Endothelial cell of umbilical vein (primary cell): ENCODE measurements around the gene UNC5C. TPM values are rescaled to one million over a fixed set of nuclear protein-coding genes. Genes with fewer than 3 reads are reported as not detected.

Experiments
- BruUV-seq: library from RNA; stranded (reverse); fragments of 400-500 nt; replicated peaks from 2 replicates; lab custom pipeline; 2021; lab: Mats Ljungman, UMichigan
- CTCF ChIA-PET: fragments of 300-600, 350-600 bp; sonication (Branson Sonifier 250); formaldehyde crosslinking; loops from one replicate; lab custom pipeline; 2021; ENCODE audit warnings: antibody characterized with exemption, inconsistent platforms; lab: Charles Lee
- POLR2A ChIA-PET: fragments of 300-600, 350-600 bp; sonication (Branson Sonifier 250); formaldehyde crosslinking; loops from one replicate; lab custom pipeline; 2021; ENCODE audit warnings: antibody characterized with exemption, inconsistent platforms; lab: Charles Lee
- DNase-seq: peaks from one replicate; pipeline ENCODE4 v3.0.0-alpha.2; 2011; ENCODE audit warnings: low read depth, low spot score
- FAIRE-seq: peaks from 2 replicates; lab custom pipeline; 2011; peaks lifted over from hg19 to GRCh38; lab: Jason Lieb, UNC
- H2AFZ ChIP-seq: 2 replicates; pipeline ENCODE4 v1.6.0; 2012; ENCODE audit warnings: low read depth, low read length, control low read depth, inconsistent platforms
- H3K27ac ChIP-seq: 2 replicates; pipeline ENCODE4 v1.5.1; 2011; ENCODE audit warnings: low read depth, mild to moderate bottlenecking, control low read depth, low read length, moderate library complexity; ENCODE audit not compliant: insufficient read depth
- H3K27me3 ChIP-seq, 2 experiments: 2 replicates each; pipeline versions ENCODE4 v1.6.0 to v1.6.1; 2011; ENCODE audit warnings: low read length in 2 of 2, mixed read lengths in 1 of 2; ENCODE audit not compliant: control insufficient read depth in 2 of 2, insufficient read depth in 2 of 2
- H3K36me3 ChIP-seq, 2 experiments: 2 replicates in 1 of 2; 3 replicates in 1 of 2; pipeline ENCODE4 v1.5.1; 2011; ENCODE audit warnings: low read length in 2 of 2, mild to moderate bottlenecking in 1 of 2, moderate library complexity in 1 of 2; ENCODE audit not compliant: control insufficient read depth in 2 of 2, insufficient read depth in 2 of 2; ENCODE audit errors: extremely low read depth in 1 of 2
- H3K4me1 ChIP-seq: 3 replicates; pipeline ENCODE4 v1.5.1; 2011; ENCODE audit warnings: mild to moderate bottlenecking, low read length; ENCODE audit not compliant: control insufficient read depth, insufficient read depth; ENCODE audit errors: extremely low read depth
- H3K4me2 ChIP-seq: 2 replicates; pipeline ENCODE4 v1.6.1; 2011; ENCODE audit warnings: low read length, control low read depth, mixed read lengths; ENCODE audit not compliant: insufficient read depth
- H3K4me3 ChIP-seq, 3 experiments: fragments of 200-600 bp in 1 of 3; sonication (generic), shearing (Covaris generic) in 1 of 3; replicated peaks in 1 of 3; 2 replicates each; pipeline ENCODE4 v1.5.1; 2011 to 2016; ENCODE audit warnings: control low read depth in 3 of 3, low read length in 3 of 3, mild to moderate bottlenecking in 2 of 3, inconsistent platforms in 1 of 3, low read depth in 1 of 3, moderate library complexity in 1 of 3; ENCODE audit not compliant: insufficient read depth in 1 of 3
- H3K79me2 ChIP-seq: 2 replicates; pipeline ENCODE4 v1.6.0; 2012; ENCODE audit warnings: low read length, inconsistent platforms; ENCODE audit not compliant: control insufficient read depth, insufficient read depth
- H3K9ac ChIP-seq: replicated peaks from 2 replicates; pipeline ENCODE3; 2011; ENCODE audit warnings: low read length, control low read depth; ENCODE audit not compliant: insufficient read depth; ENCODE audit errors: extremely low read depth
- H3K9me1 ChIP-seq: replicated peaks from 3 replicates; pipeline ENCODE4 v1.6.0; 2011; ENCODE audit warnings: mild to moderate bottlenecking, low read length; ENCODE audit not compliant: control insufficient read depth, insufficient read depth; ENCODE audit errors: extremely low read depth
- H3K9me3 ChIP-seq: replicated peaks from 2 replicates; pipeline ENCODE4 v1.5.1; 2012; ENCODE audit warnings: low read length, inconsistent platforms; ENCODE audit not compliant: control insufficient read depth, insufficient read depth
- H4K20me1 ChIP-seq: replicated peaks from 2 replicates; pipeline ENCODE3; 2011; ENCODE audit warnings: mild to moderate bottlenecking, low read length; ENCODE audit not compliant: control insufficient read depth, insufficient read depth; ENCODE audit errors: extremely low read depth
- EZH2 ChIP-seq: IDR thresholded peaks from 2 replicates; pipeline ENCODE4 v1.6.1; 2012; ENCODE audit warnings: borderline replicate concordance, low read depth, mild to moderate bottlenecking, moderate library complexity, low read length, inconsistent platforms; ENCODE audit not compliant: severe bottlenecking
- FOS ChIP-seq: IDR thresholded peaks from 2 replicates; pipeline ENCODE4 v1.6.1; 2011; ENCODE audit warnings: mild to moderate bottlenecking, low read length, moderate library complexity, borderline replicate concordance; ENCODE audit not compliant: insufficient read depth
- GATA2 ChIP-seq: IDR thresholded peaks from 2 replicates; pipeline ENCODE4 v1.7.0; 2011; ENCODE audit warnings: low read depth, mild to moderate bottlenecking, moderate library complexity, mixed read lengths, low read length; ENCODE audit not compliant: insufficient read length, insufficient read depth
- JUN ChIP-seq: IDR thresholded peaks from 2 replicates; pipeline ENCODE4 v1.6.1; 2011; ENCODE audit warnings: borderline replicate concordance, low read depth; ENCODE audit not compliant: insufficient read length, insufficient read depth
- MAX ChIP-seq: IDR thresholded peaks from 2 replicates; pipeline ENCODE4 v1.6.1; 2011; ENCODE audit not compliant: insufficient read depth, insufficient read length
- MYC ChIP-seq: IDR thresholded peaks from one replicate; pipeline ENCODE4 v1.6.1; 2011; ENCODE audit warnings: mild to moderate bottlenecking, low read depth, low read length
- POLR2A ChIP-seq: IDR thresholded peaks from 2 replicates; pipeline ENCODE4 v1.6.1; 2012; ENCODE audit warnings: low read depth, mild to moderate bottlenecking, control low read depth, low read length
- POLR2AphosphoS5 ChIP-seq: IDR thresholded peaks from 2 replicates; pipeline ENCODE4 v1.6.1; 2012; ENCODE audit warnings: low read depth, mild to moderate bottlenecking, control low read depth, low read length, moderate library complexity; ENCODE audit not compliant: insufficient read depth
- dilution Hi-C: fragments of 300-500 bp; cut with MboI; formaldehyde crosslinking; loops from one replicate; pipeline ENCODE4 v1.15.0; 2019; ENCODE audit warnings: low sequenced_read_pairs; ENCODE audit not compliant: extremely low pct_ligation_motif_present
- intact Hi-C: fragments of 100-400 bp; cut with micrococcal nuclease; formaldehyde crosslinking; loops from one replicate; pipeline ENCODE4 v1.10.0; 2022
- polyA plus RNA-seq, 4 experiments: library from polyadenylated mRNA; depleted of rRNA in 3 of 4; stranded (reverse) in 3 of 4; unstranded in 1 of 4; fragments of >200 nt; gene quantifications; 2 replicates each; pipeline versions ENCODE4 v1.2.1 to v1.2.3, GENCODE V29; 2011 to 2012; ENCODE audit warnings: missing spikeins in 1 of 4
- total RNA-seq: library from RNA; stranded (reverse); gene quantifications from 2 replicates; pipeline ENCODE4 v1.2.3, GENCODE V29; 2021
- TF ChIP-seq, protein P1 (sequence below), 2 donors: IDR thresholded peaks; 1 replicate in 1 of 2; 2 replicates in 1 of 2; pipeline ENCODE4 v1.5.1; 2011; ENCODE audit warnings: low read length in 2 of 2, mild to moderate bottlenecking in 2 of 2, moderate library complexity in 2 of 2, control low read depth in 1 of 2, inconsistent platforms in 1 of 2, low read depth in 1 of 2; ENCODE audit not compliant: insufficient read depth in 1 of 2; ENCODE audit errors: extremely low read depth in 1 of 2

The UNC5C gene
- total and polyA plus RNA-seq, 2 donors (not counting 3 experiments of a cell fraction or from before 2014, with no cell fraction given): 0.44 to 0.53 TPM

GRCh38 chr4:95361696-95361965, 187.1 kb downstream of the UNC5C start:
- H3K27me3 ChIP-seq: no peaks in the 10 kb centered on the region
- intact Hi-C loops: loop anchor here (5.0 kb wide), 2 partner anchors 69 to 94 kb away; no protein-coding TSS in a partner anchor
- H3K4me2 ChIP-seq: no peak overlapping the region
- BruUV-seq: no TSS peak
- no peaks in the 10 kb centered on the region for H3K9me1 ChIP-seq
- DNase-seq (no peak), FAIRE-seq (no peak)
- no peak overlapping the region for H3K27ac ChIP-seq
- no peak overlapping the region for H3K9ac ChIP-seq
- no peak for TF ChIP-seq GATA2
- no peak for TF ChIP-seq JUN
- no peak for TF ChIP-seq MAX
- TF ChIP-seq, protein P1, sequence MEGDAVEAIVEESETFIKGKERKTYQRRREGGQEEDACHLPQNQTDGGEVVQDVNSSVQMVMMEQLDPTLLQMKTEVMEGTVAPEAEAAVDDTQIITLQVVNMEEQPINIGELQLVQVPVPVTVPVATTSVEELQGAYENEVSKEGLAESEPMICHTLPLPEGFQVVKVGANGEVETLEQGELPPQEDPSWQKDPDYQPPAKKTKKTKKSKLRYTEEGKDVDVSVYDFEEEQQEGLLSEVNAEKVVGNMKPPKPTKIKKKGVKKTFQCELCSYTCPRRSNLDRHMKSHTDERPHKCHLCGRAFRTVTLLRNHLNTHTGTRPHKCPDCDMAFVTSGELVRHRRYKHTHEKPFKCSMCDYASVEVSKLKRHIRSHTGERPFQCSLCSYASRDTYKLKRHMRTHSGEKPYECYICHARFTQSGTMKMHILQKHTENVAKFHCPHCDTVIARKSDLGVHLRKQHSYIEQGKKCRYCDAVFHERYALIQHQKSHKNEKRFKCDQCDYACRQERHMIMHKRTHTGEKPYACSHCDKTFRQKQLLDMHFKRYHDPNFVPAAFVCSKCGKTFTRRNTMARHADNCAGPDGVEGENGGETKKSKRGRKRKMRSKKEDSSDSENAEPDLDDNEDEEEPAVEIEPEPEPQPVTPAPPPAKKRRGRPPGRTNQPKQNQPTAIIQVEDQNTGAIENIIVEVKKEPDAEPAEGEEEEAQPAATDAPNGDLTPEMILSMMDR (IDR thresholded peaks at IDR 0.05; ENCODE audit: extremely low read depth in 1 of 2, insufficient read depth in 1 of 2, low read depth in 1 of 2, low read length in 2 of 2): no peak
- TF ChIP-seq EZH2: no peak
- TF ChIP-seq MYC: no peak
- no peak for TF ChIP-seq POLR2AphosphoS5
- no peak for TF ChIP-seq POLR2A
- no peak for TF ChIP-seq FOS
- no peaks in the 10 kb centered on the region for H4K20me1 ChIP-seq
- H3K9me3 ChIP-seq: no peaks in the 10 kb centered on the region
- no peaks in the 10 kb centered on the region for H3K36me3 ChIP-seq
- H3K4me1 ChIP-seq: peaks cover 10% of the 10 kb centered on the region
- ChIA-PET CTCF (interaction anchor here (1.4 kb wide), 2 partner anchors 18 to 34 kb away, joined by 3 read pairs; no protein-coding TSS in a partner anchor), POLR2A (no interaction called here)
- no peak overlapping the region for H2AFZ ChIP-seq
- dilution Hi-C loops: no loop called here
- H3K4me3 ChIP-seq: no peak overlapping the region
- H3K79me2 ChIP-seq: no peaks in the 10 kb centered on the region
